ENCODE measurements around the gene ARF3.
A peak's percentile ranks its signal among the peaks of the same experiment; 100 is the strongest.

- TF ChIP-seq CTCF (IDR thresholded peaks at IDR 0.05) = peak; percentile 17; the same call in 1 of the 2 replicates
- TF ChIP-seq JUND (IDR thresholded peaks at IDR 0.05) = no peak
Observed at GRCh38 chr12:48999371-49000131, 42.3 kb upstream of the ARF3 start, which contains the start of gene DDN.

All from SK-N-SH (cell line).